Adrenal gland (tissue), 12 donors: ENCODE data around the gene ARRDC3. TPM values are rescaled to one million over a fixed set of nuclear protein-coding genes. Genes with fewer than 3 reads are reported as not detected.

Source experiments
- DNase-seq, 7 donors: peaks; one replicate each; pipeline ENCODE4 v3.0.0-alpha.2; 2019 to 2020
- H3K27ac ChIP-seq, 5 donors: fragments of 200-600 bp; sonication (generic) in 4 of 5; 1 replicate in 3 of 5; 2 replicates in 2 of 5; pipeline versions ENCODE4 v1.5.1 to v1.8.0; 2016 to 2020; ENCODE audit warnings: mild to moderate bottlenecking in 1 of 5
- H3K27me3 ChIP-seq: fragments of 200-600 bp; 2 replicates; pipeline ENCODE4 v1.8.0; 2021
- H3K36me3 ChIP-seq, 2 donors: fragments of 200-600 bp; replicated peaks in 1 of 2; 1 replicate in 1 of 2; 2 replicates in 1 of 2; pipeline versions ENCODE4 v1.5.1 to v1.8.0; 2018 to 2022
- H3K4me1 ChIP-seq, 2 donors: fragments of 200-600 bp; replicated peaks in 1 of 2; 1 replicate in 1 of 2; 2 replicates in 1 of 2; pipeline versions ENCODE4 v1.5.1 to v1.8.0; 2018 to 2021
- H3K4me3 ChIP-seq, 4 donors: fragments of 200-600 bp; sonication (generic) in 3 of 4; one replicate each; pipeline ENCODE4 v1.5.1; 2016 to 2018
- H3K9me3 ChIP-seq, 3 donors: fragments of 200-600 bp; sonication (generic) in 1 of 3; replicated peaks in 1 of 3; 1 replicate in 2 of 3; 2 replicates in 1 of 3; pipeline versions ENCODE4 v1.5.1 to v1.8.0; 2016 to 2021
- CTCF ChIP-seq, 6 experiments: fragments of 450-650 bp in 4 of 6; fragments of 200-600 bp in 2 of 6; sonication (generic) in 1 of 6; IDR thresholded peaks; 1 replicate in 5 of 6; 2 replicates in 1 of 6; pipeline versions ENCODE4 v1.5.1 to v1.8.0; 2016 to 2021; ENCODE audit warnings: antibody characterized with exemption in 6 of 6, mild to moderate bottlenecking in 2 of 6, moderate library complexity in 1 of 6
- POLR2A ChIP-seq, 2 donors: fragments of 450-650 bp; IDR thresholded peaks; one replicate each; pipeline ENCODE4 v1.6.1; 2017; ENCODE audit warnings: antibody characterized with exemption in 2 of 2, mild to moderate bottlenecking in 2 of 2, moderate library complexity in 1 of 2
- WGBS, 4 donors: extraction: QIAGEN DNeasy Blood & Tissue Kit in 2 of 4; methylation state at CpG; one replicate each; pipeline versions ENCODE4 v1.1.5 to v1.1.7; 2013 to 2017; 5-methylcytosine and 5-hydroxymethylcytosine counted together
- intact Hi-C, 2 donors: fragments of 100-400 bp; cut with DNase I; formaldehyde crosslinking; loops; one replicate each; pipeline versions ENCODE4 v1.14.1 to v1.15.0; 2022 to 2023
- polyA plus RNA-seq, 3 donors: library from polyadenylated mRNA; stranded (reverse); fragments of 200-250 nt in 2 of 3; fragments of 350-450 nt in 1 of 3; fragmentation: Illumina TruSeq in 1 of 3; extraction: RNeasy Lipid Tissue Mini Kit (QIAGEN cat#74804) in 1 of 3; gene quantifications; one replicate each; pipeline ENCODE4 v1.2.3, GENCODE V29; 2013 to 2014
- total RNA-seq, 9 donors: library from RNA; depleted of rRNA in 4 of 9; stranded (reverse); fragments of >200 nt in 4 of 9; fragments of 120-200 nt in 1 of 9; fragmentation: NEBNext Ultra II Directional in 1 of 9; extraction: Animal tissue kit (Norgen Biotek cat#: 25700) in 1 of 9; gene quantifications; one replicate each; pipeline versions ENCODE4 v1.1.0 to v1.2.4, GENCODE V29; 2013 to 2023
- donor health status: healthy with polysubstance abuse.
- donor health status: Bipolar disorder and iron deficiency.
- donor health status: DM: yes; HTN: yes; CAD: no.
- donor health status: DM: no; HTN: no; CAD: no.
- donor health status: DM: no; HTN: no; CAD: no.
- donor health status: DM: yes; HTN: yes; CAD: no.

Gene ARRDC3
- total and polyA plus RNA-seq, 12 donors = 36.1 to 410 (median 141) TPM

GRCh38 chr5:91419136-91419535 is 36.0 kb upstream of the ARRDC3 start:
- intact Hi-C loops = loop anchor here in 1 of 2 donors (5.0 kb wide), 1 partner anchor 617 kb away; no protein-coding TSS in a partner anchor
- no peak for TF ChIP-seq CTCF (IDR thresholded peaks at IDR 0.05)
- TF ChIP-seq POLR2A (IDR thresholded peaks at IDR 0.05) = no peak

GRCh38 chr5:91418158-91418557 is 35.0 kb upstream of the ARRDC3 start:
- Histone ChIP-seq H3K27me3 (no peaks in the 10 kb centered on the region), H3K4me1 (no peaks in the 10 kb centered on the region), H3K9me3 (no peaks in the 10 kb centered on the region), H3K27ac (no peak overlapping the region), H3K36me3 (no peaks in the 10 kb centered on the region), H3K4me3 (no peak overlapping the region)
- TF ChIP-seq POLR2A (IDR thresholded peaks at IDR 0.05) (no peak), CTCF (IDR thresholded peaks at IDR 0.05) (no peak)
- no peak for DNase-seq
- intact Hi-C loops = loop anchor here in 1 of 2 donors (5.0 kb wide), 1 partner anchor 616 kb away; no protein-coding TSS in a partner anchor

More at GRCh38 chr5:91419136-91419535, 36.0 kb upstream of the ARRDC3 start:
- no peak for DNase-seq
- 77 to 86% (median 81%) methylated on average over 1 of the region's 1 CpG for WGBS, 4 donors
- H3K36me3 ChIP-seq = no peaks in the 10 kb centered on the region
- H3K27me3 ChIP-seq = no peaks in the 10 kb centered on the region
- H3K27ac ChIP-seq = no peak overlapping the region
- no peak overlapping the region for H3K4me3 ChIP-seq
- H3K9me3 ChIP-seq = no peaks in the 10 kb centered on the region
- no peaks in the 10 kb centered on the region for H3K4me1 ChIP-seq

DNA sequence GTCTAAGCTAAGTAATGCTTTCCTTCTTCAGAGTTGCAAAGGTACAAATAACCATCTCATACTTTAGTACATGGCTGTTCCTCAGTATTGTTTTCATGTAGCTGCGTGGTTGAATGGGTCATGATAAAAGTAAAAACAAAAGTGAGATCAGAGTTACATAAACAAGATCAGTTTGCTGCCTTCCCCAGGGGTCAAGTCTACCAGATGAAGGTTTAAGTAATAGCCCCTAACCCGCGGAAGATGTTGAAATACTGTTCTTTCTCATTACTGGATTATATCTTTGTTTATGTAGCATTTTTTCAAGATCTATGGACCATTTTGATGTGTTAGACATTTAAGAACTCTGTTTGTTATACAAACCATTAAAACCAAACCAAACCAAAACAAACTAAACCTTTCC is 34.1 kb upstream of the ARRDC3 start:
- Histone ChIP-seq H3K36me3 (no peaks in the 10 kb centered on the region), H3K9me3 (no peaks in the 10 kb centered on the region), H3K27me3 (no peaks in the 10 kb centered on the region), H3K27ac (no peak overlapping the region), H3K4me3 (no peak overlapping the region), H3K4me1 (no peaks in the 10 kb centered on the region)
- DNase-seq = no peak
- TF ChIP-seq POLR2A (IDR thresholded peaks at IDR 0.05) = no peak
- TF ChIP-seq CTCF (IDR thresholded peaks at IDR 0.05) = no peak
- intact Hi-C loops = loop anchor here in 1 of 2 donors (5.0 kb wide), 1 partner anchor 615 kb away; no protein-coding TSS in a partner anchor
- WGBS, 4 donors = 70 to 87% (median 77%) methylated on average over 3 of the region's 3 CpGs

- WGBS, 4 donors = 91 to 98% (median 96%) methylated on average over 2 of the region's 2 CpGs
These were observed 33.4 kb upstream of the ARRDC3 start for GRCh38 chr5:91416491-91416890.

More at GRCh38 chr5:91416491-91416890, 33.4 kb upstream of the ARRDC3 start:
- Histone ChIP-seq H3K4me1 (no peaks in the 10 kb centered on the region), H3K4me3 (no peak overlapping the region), H3K9me3 (peaks cover 0 to under 1% (median 0%) of the 10 kb centered on the region in 3 donors), H3K36me3 (no peaks in the 10 kb centered on the region), H3K27me3 (no peaks in the 10 kb centered on the region), H3K27ac (no peak overlapping the region)
- intact Hi-C loops = loop anchor here in 1 of 2 donors (5.0 kb wide), 1 partner anchor 614 kb away; no protein-coding TSS in a partner anchor
- TF ChIP-seq POLR2A (IDR thresholded peaks at IDR 0.05) = no peak
- no peak for TF ChIP-seq CTCF (IDR thresholded peaks at IDR 0.05)
- no peak for DNase-seq
